Measurements from ENCODE around the gene SGCE.
A peak's percentile ranks its signal among the peaks of the same experiment; 100 is the strongest.

The SGCE gene

DNA sequence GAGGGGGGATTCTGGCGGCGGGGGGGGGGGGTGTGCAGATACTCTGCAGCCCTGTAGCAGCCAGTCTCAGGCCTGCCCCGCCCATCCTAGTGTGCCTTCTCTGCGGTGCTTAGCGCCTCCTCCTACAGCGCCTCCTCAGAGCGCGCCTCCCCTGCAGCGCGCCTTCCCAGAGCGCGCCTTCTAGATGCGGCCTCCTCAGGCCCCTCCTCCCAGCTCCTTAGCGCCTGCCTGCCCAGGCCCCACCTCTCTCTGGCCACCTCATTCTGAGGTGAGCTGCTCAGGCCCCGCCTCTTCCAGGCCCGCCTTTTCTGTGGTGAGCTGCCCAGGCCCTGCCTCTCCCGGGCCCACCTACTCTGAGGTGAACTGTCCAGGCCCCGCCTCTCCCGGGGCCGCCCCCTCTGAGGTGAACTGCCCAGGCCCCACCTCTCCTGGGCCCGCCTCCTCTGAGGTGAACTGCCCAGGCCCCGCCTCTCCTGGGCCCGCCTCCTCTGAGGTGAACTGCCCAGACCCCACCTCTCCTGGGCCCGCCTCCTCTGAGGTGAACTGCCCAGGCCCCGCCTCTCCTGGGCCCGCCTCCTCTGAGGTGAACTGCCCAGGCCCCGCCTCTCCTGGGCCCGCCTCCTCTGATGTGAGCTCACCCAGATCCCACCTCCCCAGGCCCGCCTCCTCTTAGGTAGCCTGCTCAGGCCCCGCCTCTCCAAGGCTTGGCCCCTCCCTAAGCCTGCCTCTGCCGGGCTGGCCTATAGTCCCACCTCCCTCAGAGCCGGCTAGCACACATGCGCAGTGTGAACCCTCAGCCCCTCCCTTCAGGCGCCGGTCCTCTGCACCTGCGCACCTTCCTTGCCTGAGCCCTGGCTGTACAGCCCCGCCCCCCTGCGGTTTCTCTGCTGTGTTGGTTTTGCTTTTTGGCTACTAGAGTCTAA lies 2.1 kb upstream of the SGCE start:
- DNase-seq = peak; percentile 88

DNA sequence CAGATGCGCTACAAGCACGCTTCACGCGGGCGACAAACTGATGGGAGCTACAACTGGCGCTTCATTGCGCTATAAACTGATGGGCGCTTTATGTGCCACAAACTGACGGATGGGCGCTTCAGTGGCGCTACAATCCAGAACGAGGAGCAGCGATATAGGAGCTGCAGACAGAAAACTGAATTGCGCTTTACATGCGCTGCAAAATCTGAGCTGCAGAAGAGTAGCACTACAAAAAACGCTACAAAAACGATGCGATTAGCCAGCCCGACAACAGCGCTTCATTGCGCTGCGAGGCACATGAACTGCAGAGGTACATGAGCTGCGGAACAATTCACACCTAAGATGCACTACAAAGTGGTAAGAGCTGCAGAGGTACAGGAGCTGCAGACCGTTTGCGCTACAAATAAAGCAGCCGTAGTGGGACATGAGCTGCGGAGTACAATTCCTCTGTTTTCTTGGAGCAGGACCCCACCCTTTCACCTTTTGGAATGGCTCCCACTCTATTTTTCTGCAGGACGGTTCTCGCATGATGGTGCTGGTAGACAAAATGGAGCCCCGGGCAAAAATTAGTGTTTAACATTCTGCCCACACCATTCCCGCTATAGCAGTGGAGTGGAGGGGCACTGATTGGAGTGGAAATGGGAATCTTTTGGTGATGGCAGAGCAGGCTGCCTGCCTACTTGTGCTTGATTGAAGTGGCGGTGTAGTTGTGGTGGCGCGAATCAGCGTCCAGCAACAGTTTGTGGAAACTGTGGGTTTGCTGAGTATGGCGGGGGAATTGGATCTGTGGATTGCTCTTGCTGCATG lies 1.2 kb upstream of the SGCE start:
- peak; percentile 61 for DNase-seq

- DNase-seq = no peak
Measured at GRCh38 chr7:94656658-94656924, 658 bp upstream of the SGCE start.

DNA sequence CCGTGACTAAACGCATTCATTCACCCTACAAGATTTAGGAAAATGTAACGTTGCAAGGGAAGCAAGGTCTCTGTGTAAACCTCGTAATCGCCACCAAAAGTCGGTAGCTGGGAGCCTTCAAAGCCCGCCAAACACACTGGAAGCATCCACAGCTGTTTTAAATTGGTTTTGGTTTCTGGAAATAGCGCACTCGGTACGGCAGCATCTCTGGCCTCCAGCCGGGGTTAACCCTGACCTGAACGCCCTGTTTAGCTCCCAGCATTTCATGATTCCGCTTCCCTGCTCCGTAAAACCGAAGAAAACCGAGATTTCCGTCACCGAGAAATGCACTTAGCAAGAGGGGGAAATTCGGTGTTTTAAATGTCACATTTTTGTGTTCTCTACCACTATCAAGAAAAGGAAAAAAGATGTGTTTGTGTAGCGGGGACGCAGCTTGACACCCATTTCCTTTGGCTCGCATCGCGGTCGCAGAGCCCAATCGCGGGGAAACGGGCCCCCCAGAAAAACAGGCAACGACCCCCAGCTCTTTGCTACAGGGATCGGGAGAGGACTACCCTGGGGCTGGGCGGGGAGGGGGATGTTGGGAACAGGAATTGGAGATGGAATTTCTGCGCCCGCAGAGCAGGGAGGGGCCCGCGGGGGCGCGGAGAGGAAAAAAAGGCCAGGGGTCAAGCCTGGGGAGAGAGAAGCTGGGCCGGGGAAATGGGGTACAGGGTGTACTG lies 646 bp downstream of the SGCE start:
- DNase-seq = peak; percentile 75

DNA sequence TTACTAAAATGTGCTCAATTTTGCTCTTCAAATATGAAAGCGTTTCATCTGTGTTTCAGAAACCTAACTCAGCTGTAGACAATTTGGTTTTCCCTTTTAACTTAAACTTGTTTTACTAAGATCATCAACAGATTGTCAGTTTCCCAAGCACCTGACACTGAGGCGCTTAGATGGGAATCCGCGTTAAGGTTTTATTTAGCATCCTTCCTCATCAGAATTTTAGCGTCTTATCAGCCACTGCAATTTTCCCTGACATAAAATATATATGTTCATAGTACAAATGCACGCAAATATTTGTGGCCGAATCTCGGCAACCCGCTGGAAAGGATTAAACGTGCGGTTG lies 1.2 kb downstream of the SGCE start:
- DNase-seq = peak; percentile 43

DNA sequence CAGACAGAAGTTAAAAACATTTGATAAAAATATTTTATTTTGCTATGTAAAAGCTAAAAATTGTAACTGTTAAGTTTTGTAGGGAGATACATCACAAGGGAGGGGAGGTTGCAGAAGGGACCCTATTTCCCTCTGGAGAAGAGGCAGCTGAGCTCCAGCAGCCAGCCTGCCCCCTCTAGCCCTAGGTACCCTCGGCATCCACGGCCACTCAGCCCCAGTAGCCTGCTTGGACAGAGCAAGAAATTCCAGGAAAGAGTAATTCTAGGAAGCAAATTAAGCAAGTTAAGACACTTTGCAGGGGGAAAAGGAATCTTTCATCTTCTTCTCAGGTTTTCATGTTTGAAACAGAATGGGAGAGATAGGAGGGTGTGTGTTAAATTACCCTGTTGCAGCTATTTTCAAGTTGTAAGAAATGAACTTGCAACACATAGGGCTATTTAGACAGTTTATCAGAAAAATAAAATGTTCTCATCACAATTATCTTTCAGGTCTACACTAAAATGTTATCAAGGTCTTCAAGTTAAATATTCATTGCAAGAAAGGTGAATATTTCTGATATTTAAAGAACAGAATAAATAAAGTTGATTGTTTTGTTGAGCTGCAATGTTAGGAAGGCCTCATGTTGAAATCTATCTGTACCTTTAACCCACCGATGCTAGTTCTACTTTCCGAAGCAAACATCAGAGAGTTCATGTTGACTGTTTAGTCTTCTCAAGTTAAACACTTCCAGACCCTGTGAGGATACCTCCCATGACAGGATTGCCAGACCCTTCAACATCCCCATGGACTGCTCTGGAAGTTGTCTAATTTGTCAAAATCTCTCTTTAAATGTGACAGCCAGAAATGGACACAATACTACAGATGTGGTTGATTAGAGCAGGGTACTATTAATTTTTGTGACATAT lies 5.5 kb downstream of the SGCE start:
- DNase-seq = no peak

GRCh38 chr7:94649450-94649849 lies 6.5 kb downstream of the SGCE start:
- DNase-seq = no peak

GRCh38 chr7:94648731-94649130 lies 7.2 kb downstream of the SGCE start:
- DNase-seq = no peak

DNA sequence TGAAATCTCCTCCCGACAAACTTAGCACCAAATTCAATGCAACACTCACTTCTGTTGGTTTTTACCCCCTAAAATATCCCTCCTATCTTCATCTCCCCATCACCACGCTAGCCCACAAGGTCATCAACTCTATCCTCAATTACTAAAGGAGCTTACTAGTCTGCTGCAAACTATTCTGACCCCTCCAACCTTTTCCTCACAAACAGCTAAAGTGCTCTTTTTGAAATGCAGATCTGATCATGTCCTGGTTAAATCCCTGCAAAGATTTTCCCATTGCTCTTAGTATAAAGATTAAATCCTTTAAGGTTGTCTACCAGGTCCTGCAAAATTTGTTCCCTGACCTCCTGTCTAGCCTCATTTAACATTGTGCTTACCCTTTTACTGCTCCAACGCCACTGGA lies 8.6 kb downstream of the SGCE start:
- DNase-seq = no peak

DNA sequence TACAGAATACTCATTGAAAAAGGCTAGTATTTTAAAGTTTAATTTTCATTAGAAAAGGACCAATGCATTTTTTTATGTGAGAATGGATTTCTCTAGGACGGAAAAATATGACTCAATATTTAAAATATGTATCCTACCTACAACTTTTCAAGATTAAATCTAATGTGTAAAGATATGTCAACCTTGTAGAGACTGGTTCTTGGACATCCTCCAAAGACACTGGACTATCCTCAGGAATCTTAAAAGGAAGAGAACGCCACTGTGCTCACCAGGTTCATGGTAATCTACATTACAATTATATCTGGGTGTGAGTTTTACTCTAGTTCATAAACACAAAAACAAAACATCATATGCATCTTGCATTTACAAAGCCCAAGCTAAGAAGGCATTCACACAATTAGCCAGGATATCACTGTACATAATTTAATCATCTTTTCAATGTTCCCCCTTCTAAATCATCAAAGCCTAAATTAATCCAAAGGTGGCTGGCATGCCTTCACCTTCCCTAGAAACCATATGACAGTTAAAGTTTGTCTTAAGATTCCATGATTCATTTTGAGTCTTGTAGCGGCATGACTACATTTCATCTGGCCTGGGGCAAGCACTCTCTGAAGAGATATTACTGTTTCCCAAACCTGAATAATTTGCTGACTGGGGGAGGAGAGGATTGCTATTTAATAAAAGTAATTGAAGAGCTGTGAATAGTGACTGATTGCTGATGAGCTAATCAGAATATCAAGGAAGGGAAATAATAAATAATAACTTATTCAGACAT lies 12.0 kb downstream of the SGCE start:
- no peak for DNase-seq

DNA sequence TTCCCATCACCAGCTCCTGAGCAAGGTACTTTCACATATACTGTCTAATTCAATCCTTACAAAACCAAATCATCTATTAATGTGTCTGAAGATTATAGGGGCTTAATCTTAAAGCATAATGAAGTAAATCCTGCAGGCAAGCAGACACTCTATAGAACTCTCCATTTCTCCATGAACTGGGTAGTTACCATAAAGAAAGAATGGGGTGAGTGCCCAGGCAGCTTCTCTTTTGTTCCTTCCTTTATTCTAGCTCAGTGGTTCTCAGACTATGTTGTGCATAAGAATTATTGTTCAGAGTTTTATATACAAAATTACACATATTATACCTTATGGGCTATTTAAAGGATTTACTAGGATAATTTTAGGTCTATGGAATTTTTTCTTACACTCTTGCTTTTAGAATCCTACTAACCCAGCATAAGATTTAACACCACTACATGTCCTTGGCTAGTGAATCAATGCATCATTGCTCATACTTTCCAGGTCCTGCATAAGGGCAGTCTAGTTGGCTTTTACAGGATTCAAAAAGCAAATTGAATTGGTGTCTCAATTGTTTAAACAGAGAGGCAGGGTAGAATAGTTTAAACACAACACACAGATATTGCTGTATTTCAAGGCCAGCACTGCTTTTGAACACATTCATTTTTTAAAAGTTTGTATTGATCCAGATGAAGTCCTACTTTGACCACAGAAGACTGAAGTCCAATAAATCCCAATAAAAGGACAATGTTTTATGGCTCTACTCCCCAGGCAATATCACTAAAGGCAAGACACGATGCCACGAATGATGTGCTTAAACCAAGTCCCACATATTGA lies 12.9 kb downstream of the SGCE start:
- no peak for DNase-seq

DNA sequence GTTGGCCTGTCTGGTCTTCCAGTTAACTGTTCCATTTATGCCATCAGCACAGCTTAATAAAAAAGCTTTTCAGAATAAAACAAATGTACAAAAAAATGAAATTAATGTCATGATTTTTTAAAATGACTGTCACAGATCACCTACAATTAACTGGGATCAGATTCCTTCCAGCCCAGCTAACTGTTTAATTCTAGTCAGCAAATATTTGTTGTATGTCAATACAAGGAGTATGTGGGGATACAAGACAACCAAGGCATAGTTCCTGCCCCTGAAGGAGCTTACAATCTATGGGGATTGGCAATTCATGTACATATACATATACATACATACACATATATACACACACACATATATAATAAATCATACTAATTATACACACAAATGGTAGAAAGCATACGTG lies 16.5 kb downstream of the SGCE start:
- DNase-seq = no peak

GRCh38 chr7:94635687-94636086 lies 20.2 kb downstream of the SGCE start:
- no peak for DNase-seq

- DNase-seq = no peak
Measured at GRCh38 chr7:94634502-94634901, 21.4 kb downstream of the SGCE start.

DNA sequence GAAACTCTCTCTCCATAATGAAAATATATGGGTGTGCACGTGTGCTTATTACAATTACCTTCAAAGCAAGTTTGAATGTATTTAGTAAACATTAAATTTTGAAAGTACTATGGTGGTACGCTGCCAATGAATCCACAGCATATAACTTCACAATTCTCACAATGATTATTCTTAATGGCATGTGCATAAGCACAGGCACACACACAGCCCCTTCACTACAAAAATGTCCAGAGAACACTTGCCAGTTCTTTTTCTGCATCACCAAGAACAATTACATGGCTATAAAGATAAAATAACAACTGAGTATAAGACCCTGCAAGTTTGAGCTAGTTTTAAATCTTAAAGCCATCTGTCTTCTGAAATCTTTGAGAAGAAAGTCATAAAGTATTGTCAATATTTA lies 22.2 kb downstream of the SGCE start:
- no peak for DNase-seq

DNA sequence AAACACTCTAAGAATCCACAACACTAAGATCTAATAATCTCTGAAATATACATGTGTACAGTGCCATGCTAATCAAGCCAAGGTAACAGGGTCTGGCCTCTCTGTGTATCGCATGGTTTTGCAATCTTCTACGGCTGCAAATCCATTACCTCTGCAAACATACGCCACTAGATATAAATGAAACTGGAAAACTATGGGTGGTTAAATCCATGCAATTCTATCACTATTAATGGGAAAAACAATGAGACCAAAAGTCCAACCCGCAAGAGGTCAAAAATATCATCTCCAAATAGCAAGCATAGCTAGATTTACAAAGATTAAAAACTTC lies 23.0 kb downstream of the SGCE start:
- DNase-seq = no peak

DNA sequence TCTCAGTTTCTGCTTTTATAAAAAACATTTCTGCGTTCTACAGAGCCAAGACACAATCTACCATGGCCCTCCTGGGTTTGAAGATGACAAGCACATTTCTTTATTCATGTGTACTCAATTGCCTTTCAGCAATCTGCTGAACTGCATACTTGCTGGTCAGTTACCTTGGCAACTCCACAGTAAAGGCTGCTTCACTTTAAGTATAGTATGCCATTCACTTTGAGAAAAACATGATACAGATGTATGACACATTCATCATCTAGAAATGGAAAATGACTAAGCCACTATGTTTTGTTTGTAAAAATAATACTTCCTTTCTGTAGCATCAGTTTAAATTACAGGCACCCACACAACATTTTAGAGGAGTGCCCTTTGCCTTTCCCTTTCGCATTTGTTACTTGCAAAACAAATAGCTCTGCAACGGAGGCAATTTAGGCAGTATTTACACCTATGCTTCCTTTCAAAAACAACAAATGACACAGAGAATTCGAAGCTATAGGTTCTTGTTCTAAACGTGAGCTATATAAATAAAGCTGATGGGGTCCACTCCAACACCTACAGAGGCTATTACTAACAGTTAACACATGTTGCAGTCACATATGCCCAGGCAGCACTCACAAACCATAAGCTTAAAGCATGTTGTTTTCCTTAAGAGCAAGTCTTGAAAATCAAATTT lies 23.5 kb downstream of the SGCE start:
- no peak for DNase-seq

GRCh38 chr7:94630855-94631254 lies 25.1 kb downstream of the SGCE start:
- no peak for DNase-seq

DNA sequence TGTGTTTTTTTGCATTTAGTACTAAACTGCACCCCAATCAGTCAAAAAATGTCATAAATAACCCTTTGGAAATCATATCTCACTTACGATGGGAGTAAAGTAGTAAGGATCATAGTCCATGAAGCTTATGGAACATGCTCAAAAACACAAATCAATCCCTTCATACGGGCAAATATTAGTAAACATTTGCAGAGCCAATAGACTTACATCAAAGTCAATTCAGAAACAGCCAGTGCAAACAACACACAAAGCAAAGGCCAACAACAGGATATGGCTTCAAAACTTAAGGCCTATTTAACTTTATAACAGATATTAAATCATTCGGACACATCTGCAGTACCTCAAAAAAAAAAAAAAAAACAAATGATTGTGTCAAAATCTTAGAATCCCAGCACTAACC lies 32.1 kb downstream of the SGCE start:
- DNase-seq = no peak

GRCh38 chr7:94621120-94621519 lies 34.8 kb downstream of the SGCE start:
- DNase-seq = no peak

DNA sequence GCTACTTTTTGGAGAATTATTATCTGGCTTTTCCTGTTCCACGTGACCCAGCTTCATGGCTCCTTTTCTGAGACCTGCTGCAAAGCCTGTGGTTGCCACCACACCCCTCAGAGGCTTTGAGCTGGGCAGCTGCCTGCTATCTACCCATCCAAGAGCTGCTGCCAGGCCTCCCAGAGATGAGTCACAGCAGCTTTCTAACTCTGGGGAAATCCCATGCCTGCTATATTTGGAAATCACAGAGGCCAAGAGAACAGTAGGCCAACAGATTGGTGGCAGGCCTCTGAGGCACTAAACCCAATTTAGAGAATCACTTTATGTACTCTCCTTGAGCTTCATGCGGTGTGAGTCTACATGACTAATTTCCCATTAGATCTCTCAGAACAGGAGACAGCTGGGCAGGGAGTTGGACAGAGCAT lies 35.2 kb downstream of the SGCE start:
- no peak for DNase-seq
